Hepatic stellate cell (primary cell): ENCODE results near the gene TEDC1.
A peak's percentile ranks its signal among the peaks of the same experiment; 100 is the strongest.

Source experiments
- DNase-seq: peaks from one replicate; pipeline ENCODE4 v3.0.0; 2011; ENCODE audit warnings: low spot score

Gene TEDC1

GRCh38 chr14:105458010-105458409, 33.0 kb upstream of the TEDC1 start:
- DNase-seq, result no peak

GRCh38 chr14:105458571-105458970, 32.5 kb upstream of the TEDC1 start:
- no peak for DNase-seq

- no peak for DNase-seq
Observed at GRCh38 chr14:105460116-105460515, 30.9 kb upstream of the TEDC1 start.

GRCh38 chr14:105460616-105461015, 30.4 kb upstream of the TEDC1 start:
- no peak for DNase-seq

- DNase-seq, result no peak
Observed at GRCh38 chr14:105461903-105462302, 29.1 kb upstream of the TEDC1 start.

- no peak for DNase-seq
Observed at GRCh38 chr14:105464501-105464900, 26.5 kb upstream of the TEDC1 start.

- DNase-seq, result peak; percentile 68
Observed at GRCh38 chr14:105465209-105466031, 25.6 kb upstream of the TEDC1 start.

- DNase-seq, result no peak
Observed at GRCh38 chr14:105466531-105467248, 24.4 kb upstream of the TEDC1 start.

- DNase-seq, result no peak
Observed at GRCh38 chr14:105467249-105467941, 23.7 kb upstream of the TEDC1 start.

- DNase-seq, result no peak
Observed at GRCh38 chr14:105467942-105468471, 23.0 kb upstream of the TEDC1 start.

GRCh38 chr14:105468621-105469241, 22.3 kb upstream of the TEDC1 start:
- DNase-seq, result no peak

- DNase-seq, result no peak
Observed at GRCh38 chr14:105469456-105470349, 21.3 kb upstream of the TEDC1 start.

- DNase-seq, result no peak
Observed at GRCh38 chr14:105470350-105471296, 20.4 kb upstream of the TEDC1 start.

GRCh38 chr14:105471297-105471821, 19.7 kb upstream of the TEDC1 start:
- no peak for DNase-seq

GRCh38 chr14:105471823-105472485, 19.1 kb upstream of the TEDC1 start:
- DNase-seq, result no peak

- DNase-seq, result no peak
Observed at GRCh38 chr14:105472486-105472991, 18.5 kb upstream of the TEDC1 start.

- DNase-seq, result peak; percentile 65
Observed at GRCh38 chr14:105473033-105473676, 17.9 kb upstream of the TEDC1 start.
